ENCODE data around the gene SFXN3. TPM values are rescaled to one million over a fixed set of nuclear protein-coding genes. Genes with fewer than 3 reads are reported as not detected.

Gene SFXN3
- total and polyA plus RNA-seq, 2 of the 13 experiments (the other 11 are each of a cell fraction or from before 2014, with no cell fraction given), result 16.8 to 71.5 TPM

DNA sequence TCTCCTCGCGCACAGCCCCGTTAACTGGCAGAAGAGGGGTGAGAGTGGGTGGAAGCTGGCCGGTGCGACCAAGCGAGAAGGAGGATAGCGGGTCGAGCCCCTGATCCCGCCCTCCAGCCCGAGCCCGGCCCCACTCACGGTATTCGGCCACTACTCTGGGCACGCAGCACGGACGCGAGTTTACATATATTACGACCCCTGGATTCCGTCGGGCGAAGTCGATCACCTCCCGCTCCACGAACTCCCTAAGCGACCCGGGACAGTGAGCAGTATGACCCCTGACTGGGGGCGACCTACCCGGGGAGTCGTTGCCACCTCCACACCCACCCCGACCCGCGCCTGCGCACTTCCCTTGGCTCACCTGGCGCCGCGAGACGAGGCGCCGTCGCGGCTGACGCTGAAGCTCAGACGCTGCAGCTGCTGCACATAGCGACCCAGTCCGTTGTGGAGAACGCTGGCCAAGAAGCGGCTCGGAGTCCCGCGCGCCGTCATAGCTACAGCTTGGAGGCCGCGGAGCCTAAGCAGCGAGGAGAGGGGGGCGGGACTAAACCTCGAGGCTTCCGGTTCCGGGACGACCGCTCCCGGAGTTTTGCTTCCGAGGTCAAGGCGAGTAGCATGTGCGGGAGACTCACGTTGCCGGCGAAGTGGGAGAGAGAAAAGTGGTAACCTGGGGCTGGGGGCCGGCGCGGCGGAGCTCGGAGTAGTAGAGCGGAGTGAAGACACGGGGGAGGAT is 43.9 kb upstream of the SFXN3 start, which contains the start of the genes MRPL43 and TWNK (continued):
- TF ChIP-seq, protein P1, sequence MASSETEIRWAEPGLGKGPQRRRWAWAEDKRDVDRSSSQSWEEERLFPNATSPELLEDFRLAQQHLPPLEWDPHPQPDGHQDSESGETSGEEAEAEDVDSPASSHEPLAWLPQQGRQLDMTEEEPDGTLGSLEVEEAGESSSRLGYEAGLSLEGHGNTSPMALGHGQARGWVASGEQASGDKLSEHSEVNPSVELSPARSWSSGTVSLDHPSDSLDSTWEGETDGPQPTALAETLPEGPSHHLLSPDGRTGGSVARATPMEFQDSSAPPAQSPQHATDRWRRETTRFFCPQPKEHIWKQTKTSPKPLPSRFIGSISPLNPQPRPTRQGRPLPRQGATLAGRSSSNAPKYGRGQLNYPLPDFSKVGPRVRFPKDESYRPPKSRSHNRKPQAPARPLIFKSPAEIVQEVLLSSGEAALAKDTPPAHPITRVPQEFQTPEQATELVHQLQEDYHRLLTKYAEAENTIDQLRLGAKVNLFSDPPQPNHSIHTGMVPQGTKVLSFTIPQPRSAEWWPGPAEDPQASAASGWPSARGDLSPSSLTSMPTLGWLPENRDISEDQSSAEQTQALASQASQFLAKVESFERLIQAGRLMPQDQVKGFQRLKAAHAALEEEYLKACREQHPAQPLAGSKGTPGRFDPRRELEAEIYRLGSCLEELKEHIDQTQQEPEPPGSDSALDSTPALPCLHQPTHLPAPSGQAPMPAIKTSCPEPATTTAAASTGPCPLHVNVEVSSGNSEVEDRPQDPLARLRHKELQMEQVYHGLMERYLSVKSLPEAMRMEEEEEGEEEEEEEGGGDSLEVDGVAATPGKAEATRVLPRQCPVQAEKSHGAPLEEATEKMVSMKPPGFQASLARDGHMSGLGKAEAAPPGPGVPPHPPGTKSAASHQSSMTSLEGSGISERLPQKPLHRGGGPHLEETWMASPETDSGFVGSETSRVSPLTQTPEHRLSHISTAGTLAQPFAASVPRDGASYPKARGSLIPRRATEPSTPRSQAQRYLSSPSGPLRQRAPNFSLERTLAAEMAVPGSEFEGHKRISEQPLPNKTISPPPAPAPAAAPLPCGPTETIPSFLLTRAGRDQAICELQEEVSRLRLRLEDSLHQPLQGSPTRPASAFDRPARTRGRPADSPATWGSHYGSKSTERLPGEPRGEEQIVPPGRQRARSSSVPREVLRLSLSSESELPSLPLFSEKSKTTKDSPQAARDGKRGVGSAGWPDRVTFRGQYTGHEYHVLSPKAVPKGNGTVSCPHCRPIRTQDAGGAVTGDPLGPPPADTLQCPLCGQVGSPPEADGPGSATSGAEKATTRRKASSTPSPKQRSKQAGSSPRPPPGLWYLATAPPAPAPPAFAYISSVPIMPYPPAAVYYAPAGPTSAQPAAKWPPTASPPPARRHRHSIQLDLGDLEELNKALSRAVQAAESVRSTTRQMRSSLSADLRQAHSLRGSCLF (CRISPR knock-in tag; IDR thresholded peaks at IDR 0.05; ENCODE audit: borderline replicate concordance), result no peak
- TF ChIP-seq, protein P2, sequence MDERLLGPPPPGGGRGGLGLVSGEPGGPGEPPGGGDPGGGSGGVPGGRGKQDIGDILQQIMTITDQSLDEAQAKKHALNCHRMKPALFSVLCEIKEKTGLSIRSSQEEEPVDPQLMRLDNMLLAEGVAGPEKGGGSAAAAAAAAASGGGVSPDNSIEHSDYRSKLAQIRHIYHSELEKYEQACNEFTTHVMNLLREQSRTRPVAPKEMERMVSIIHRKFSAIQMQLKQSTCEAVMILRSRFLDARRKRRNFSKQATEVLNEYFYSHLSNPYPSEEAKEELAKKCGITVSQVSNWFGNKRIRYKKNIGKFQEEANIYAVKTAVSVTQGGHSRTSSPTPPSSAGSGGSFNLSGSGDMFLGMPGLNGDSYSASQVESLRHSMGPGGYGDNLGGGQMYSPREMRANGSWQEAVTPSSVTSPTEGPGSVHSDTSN (CRISPR knock-in tag; IDR thresholded peaks at IDR 0.05), result no peak
- TF ChIP-seq ZNF761 (CRISPR knock-in tag; conservative IDR thresholded peaks at IDR 0.05), result no peak
- no peak for TF ChIP-seq CBX5 (CRISPR knock-in tag; IDR thresholded peaks at IDR 0.05; ENCODE audit: borderline replicate concordance)
- no peak for TF ChIP-seq SP1 (IDR thresholded peaks at IDR 0.05)
- TF ChIP-seq SP1 (CRISPR knock-in tag; IDR thresholded peaks at IDR 0.05), result peak; percentile 57; the same call in 1 of the 2 replicates
- no peak for TF ChIP-seq ZNF138 (CRISPR knock-in tag; IDR thresholded peaks at IDR 0.05; ENCODE audit: low read depth)
- TF ChIP-seq, protein P3, sequence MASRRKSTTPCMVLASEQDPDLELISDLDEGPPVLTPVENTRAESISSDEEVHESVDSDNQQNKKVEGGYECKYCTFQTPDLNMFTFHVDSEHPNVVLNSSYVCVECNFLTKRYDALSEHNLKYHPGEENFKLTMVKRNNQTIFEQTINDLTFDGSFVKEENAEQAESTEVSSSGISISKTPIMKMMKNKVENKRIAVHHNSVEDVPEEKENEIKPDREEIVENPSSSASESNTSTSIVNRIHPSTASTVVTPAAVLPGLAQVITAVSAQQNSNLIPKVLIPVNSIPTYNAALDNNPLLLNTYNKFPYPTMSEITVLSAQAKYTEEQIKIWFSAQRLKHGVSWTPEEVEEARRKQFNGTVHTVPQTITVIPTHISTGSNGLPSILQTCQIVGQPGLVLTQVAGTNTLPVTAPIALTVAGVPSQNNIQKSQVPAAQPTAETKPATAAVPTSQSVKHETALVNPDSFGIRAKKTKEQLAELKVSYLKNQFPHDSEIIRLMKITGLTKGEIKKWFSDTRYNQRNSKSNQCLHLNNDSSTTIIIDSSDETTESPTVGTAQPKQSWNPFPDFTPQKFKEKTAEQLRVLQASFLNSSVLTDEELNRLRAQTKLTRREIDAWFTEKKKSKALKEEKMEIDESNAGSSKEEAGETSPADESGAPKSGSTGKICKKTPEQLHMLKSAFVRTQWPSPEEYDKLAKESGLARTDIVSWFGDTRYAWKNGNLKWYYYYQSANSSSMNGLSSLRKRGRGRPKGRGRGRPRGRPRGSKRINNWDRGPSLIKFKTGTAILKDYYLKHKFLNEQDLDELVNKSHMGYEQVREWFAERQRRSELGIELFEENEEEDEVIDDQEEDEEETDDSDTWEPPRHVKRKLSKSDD (CRISPR knock-in tag; IDR thresholded peaks at IDR 0.05; ENCODE audit: low read depth), result no peak
- TF ChIP-seq, protein P4, sequence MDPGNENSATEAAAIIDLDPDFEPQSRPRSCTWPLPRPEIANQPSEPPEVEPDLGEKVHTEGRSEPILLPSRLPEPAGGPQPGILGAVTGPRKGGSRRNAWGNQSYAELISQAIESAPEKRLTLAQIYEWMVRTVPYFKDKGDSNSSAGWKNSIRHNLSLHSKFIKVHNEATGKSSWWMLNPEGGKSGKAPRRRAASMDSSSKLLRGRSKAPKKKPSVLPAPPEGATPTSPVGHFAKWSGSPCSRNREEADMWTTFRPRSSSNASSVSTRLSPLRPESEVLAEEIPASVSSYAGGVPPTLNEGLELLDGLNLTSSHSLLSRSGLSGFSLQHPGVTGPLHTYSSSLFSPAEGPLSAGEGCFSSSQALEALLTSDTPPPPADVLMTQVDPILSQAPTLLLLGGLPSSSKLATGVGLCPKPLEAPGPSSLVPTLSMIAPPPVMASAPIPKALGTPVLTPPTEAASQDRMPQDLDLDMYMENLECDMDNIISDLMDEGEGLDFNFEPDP (CRISPR knock-in tag; conservative IDR thresholded peaks at IDR 0.05), result no peak
- TF ChIP-seq KLF12 (CRISPR knock-in tag; IDR thresholded peaks at IDR 0.05; ENCODE audit: borderline replicate concordance), result peak; percentile 55; the same call in 1 of the 2 replicates
- no peak for TF ChIP-seq NFIB (CRISPR knock-in tag; IDR thresholded peaks at IDR 0.05; ENCODE audit: borderline replicate concordance)
- no peak for TF ChIP-seq MAFF (IDR thresholded peaks at IDR 0.05; ENCODE audit: low read depth, low read length)
- TF ChIP-seq AHR (CRISPR knock-in tag; IDR thresholded peaks at IDR 0.05), result peak; percentile 61; the same call in 1 of the 2 replicates
- TF ChIP-seq NFE2L1 (CRISPR knock-in tag; IDR thresholded peaks at IDR 0.05; ENCODE audit: borderline replicate concordance), result no peak
- TF ChIP-seq SIX4 (CRISPR knock-in tag; IDR thresholded peaks at IDR 0.05), result peak; percentile 6; the same call in 1 of the 2 replicates
- TF ChIP-seq FOSL2 (CRISPR knock-in tag; IDR thresholded peaks at IDR 0.05), result 0 out of 2 replicates have a peak, but pooled peaks have one; percentile 15
- peak; percentile 51 for TF ChIP-seq RXRA (CRISPR knock-in tag; IDR thresholded peaks at IDR 0.05)
- no peak; the same call in 1 of the 2 replicates for TF ChIP-seq NFKB2 (CRISPR knock-in tag; IDR thresholded peaks at IDR 0.05; ENCODE audit: borderline replicate concordance)
- 0 out of 2 replicates have a peak, but pooled peaks have one; percentile 22 for TF ChIP-seq ZNF232 (CRISPR knock-in tag; IDR thresholded peaks at IDR 0.05; ENCODE audit: borderline replicate concordance)
- TF ChIP-seq SRF (IDR thresholded peaks at IDR 0.05; ENCODE audit: low read depth, low read length), result no peak
